OCI-LY3 (cell line): ENCODE measurements around the gene MUC6.

ENCODE experiments used
- H2AFZ ChIP-seq: fragments of 200-600, 300-600 bp; shearing (Covaris generic); 2 replicates; pipeline ENCODE4 v1.6.0; 2014; ENCODE audit warnings: antibody characterized with exemption, low read depth, low read length
- H3K27ac ChIP-seq: fragments of 200-600, 300-600 bp; sonication (generic); 2 replicates; pipeline ENCODE4 v1.5.1; 2014; ENCODE audit warnings: mild to moderate bottlenecking, low read length, moderate library complexity, mixed read lengths
- H3K27me3 ChIP-seq: fragments of 200-600, 300-600 bp; sonication (generic); 2 replicates; pipeline ENCODE4 v1.6.1; 2014; ENCODE audit warnings: low read depth, low read length, mixed read lengths
- H3K36me3 ChIP-seq: fragments of 200-600, 300-600 bp; sonication (generic); replicated peaks from 2 replicates; pipeline ENCODE3; 2014; ENCODE audit warnings: low read depth, low read length, mixed read lengths
- H3K4me1 ChIP-seq: fragments of 300-600, 200-600 bp; sonication (generic); 2 replicates; pipeline ENCODE4 v1.6.1; 2014; ENCODE audit warnings: low read length, mixed read lengths
- H3K4me2 ChIP-seq: fragments of 200-600, 300-600 bp; sonication (generic); 2 replicates; pipeline ENCODE4 v1.6.1; 2014; ENCODE audit warnings: low read length, mixed read lengths
- H3K4me3 ChIP-seq: fragments of 300-600, 200-600 bp; sonication (generic); 2 replicates; pipeline ENCODE4 v1.5.1; 2014; ENCODE audit warnings: antibody characterized with exemption, mild to moderate bottlenecking, low read length, moderate library complexity
- H3K79me2 ChIP-seq: fragments of 300-600, 200-600 bp; shearing (Covaris generic); 2 replicates; pipeline ENCODE4 v1.6.1; 2014; ENCODE audit warnings: mild to moderate bottlenecking, low read length, mixed read lengths
- H3K9ac ChIP-seq: fragments of 300-600, 200-600 bp; shearing (Covaris generic); 2 replicates; pipeline ENCODE4 v1.6.0; 2014; ENCODE audit warnings: mild to moderate bottlenecking, low read length, moderate library complexity
- H3K9me3 ChIP-seq: fragments of 200-600, 300-600 bp; shearing (Covaris generic); 2 replicates; pipeline ENCODE4 v1.6.1; 2014; ENCODE audit warnings: low read length, mixed read lengths; ENCODE audit not compliant: insufficient read depth
- H4K20me1 ChIP-seq: fragments of 200-600, 300-600 bp; sonication (generic); 2 replicates; pipeline ENCODE4 v1.6.1; 2016; ENCODE audit warnings: low read length, mixed read lengths; ENCODE audit not compliant: insufficient read depth
- EZH2phosphoT487 ChIP-seq: fragments of 200-600 bp; shearing (Covaris generic); IDR thresholded peaks from 2 replicates; pipeline ENCODE4 v1.6.1; 2018; ENCODE audit warnings: antibody characterized with exemption, mixed run types, low read depth
- TF ChIP-seq, protein P1 (sequence below): fragments of 200-600, 300-600 bp; sonication (generic); IDR thresholded peaks from 2 replicates; pipeline ENCODE4 v1.5.1; 2014; ENCODE audit warnings: antibody characterized with exemption, low read length, low read depth

The MUC6 gene

DNA sequence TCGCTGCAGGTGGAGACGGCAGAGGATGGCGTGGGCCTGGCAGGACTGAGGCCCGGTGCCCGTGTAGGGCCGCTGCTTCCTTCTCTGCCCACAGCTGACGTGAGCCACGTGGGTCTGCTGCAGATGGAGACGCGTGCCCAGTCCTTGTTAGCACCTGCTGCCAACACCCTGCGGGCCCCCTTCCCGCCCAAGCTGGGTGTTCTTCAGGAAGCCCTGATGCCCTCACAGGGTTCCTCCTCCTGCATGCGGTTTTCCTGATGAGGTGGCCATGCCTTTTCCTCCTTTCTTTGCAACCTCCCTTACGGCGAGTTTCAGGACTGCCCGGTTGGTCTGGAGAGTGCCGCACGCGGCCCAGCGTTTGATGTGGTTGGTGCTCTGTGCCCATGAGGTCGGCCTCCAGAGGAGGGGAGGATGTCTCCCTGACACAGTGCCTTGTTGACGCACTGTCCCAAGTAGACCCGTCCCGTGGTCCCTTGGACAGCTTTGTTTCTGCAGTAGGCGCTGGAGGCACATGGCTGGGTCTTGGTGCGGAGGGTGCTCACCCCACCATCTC lies 66.1 kb downstream of the MUC6 start:
- no peak for TF ChIP-seq EZH2phosphoT487
- TF ChIP-seq, protein P1, sequence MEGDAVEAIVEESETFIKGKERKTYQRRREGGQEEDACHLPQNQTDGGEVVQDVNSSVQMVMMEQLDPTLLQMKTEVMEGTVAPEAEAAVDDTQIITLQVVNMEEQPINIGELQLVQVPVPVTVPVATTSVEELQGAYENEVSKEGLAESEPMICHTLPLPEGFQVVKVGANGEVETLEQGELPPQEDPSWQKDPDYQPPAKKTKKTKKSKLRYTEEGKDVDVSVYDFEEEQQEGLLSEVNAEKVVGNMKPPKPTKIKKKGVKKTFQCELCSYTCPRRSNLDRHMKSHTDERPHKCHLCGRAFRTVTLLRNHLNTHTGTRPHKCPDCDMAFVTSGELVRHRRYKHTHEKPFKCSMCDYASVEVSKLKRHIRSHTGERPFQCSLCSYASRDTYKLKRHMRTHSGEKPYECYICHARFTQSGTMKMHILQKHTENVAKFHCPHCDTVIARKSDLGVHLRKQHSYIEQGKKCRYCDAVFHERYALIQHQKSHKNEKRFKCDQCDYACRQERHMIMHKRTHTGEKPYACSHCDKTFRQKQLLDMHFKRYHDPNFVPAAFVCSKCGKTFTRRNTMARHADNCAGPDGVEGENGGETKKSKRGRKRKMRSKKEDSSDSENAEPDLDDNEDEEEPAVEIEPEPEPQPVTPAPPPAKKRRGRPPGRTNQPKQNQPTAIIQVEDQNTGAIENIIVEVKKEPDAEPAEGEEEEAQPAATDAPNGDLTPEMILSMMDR = no peak
- Histone ChIP-seq H3K79me2 (no peaks in the 10 kb centered on the region; the same call in 1 of the 2 replicates), H3K27me3 (no peaks in the 10 kb centered on the region), H2AFZ (no peak overlapping the region), H3K27ac (no peak overlapping the region), H3K4me2 (no peak overlapping the region), H3K36me3 (peaks cover 3% of the 10 kb centered on the region), H3K4me1 (no peaks in the 10 kb centered on the region), H3K4me3 (no peak overlapping the region), H4K20me1 (no peaks in the 10 kb centered on the region), H3K9me3 (no peaks in the 10 kb centered on the region), H3K9ac (no peak overlapping the region)

DNA sequence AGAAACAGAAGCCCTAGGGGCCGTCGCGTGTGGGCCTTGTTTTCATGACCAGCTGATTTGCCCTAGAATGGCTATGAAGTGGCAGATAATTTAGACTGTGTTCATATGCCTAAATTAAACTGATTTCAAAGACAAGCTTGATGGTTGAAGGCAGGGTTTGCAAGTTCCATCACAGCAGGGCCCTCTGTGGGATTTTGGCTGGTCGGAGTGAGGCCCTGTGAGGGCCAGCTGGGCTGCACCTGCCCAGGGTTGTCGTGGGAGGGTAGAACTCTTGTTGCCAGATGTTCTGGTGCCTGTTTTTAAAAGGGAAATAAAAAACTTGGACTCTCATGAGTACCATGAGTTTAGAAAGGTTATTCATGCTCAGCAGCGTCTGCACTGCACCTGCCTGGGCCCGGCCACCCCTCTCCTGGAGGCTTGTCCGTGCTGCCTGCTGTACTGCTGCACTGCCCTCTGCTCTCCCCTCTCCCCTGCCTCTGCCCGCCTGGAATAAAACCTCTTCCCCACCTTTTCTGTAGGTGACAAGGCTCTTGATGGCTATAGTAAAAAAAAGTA lies 66.8 kb downstream of the MUC6 start:
- H3K79me2 ChIP-seq = no peaks in the 10 kb centered on the region; the same call in 1 of the 2 replicates
- no peaks in the 10 kb centered on the region for H3K27me3 ChIP-seq
- H3K27ac ChIP-seq = no peak overlapping the region
- H2AFZ ChIP-seq = no peak overlapping the region
- no peaks in the 10 kb centered on the region for H3K4me1 ChIP-seq
- no peaks in the 10 kb centered on the region for H3K9me3 ChIP-seq
- TF ChIP-seq EZH2phosphoT487 = no peak
- TF ChIP-seq, protein P1 = no peak
- H3K4me3 ChIP-seq = no peak overlapping the region
- no peaks in the 10 kb centered on the region for H4K20me1 ChIP-seq
- peaks cover 3% of the 10 kb centered on the region for H3K36me3 ChIP-seq
- H3K4me2 ChIP-seq = no peak overlapping the region
- H3K9ac ChIP-seq = no peak overlapping the region

DNA sequence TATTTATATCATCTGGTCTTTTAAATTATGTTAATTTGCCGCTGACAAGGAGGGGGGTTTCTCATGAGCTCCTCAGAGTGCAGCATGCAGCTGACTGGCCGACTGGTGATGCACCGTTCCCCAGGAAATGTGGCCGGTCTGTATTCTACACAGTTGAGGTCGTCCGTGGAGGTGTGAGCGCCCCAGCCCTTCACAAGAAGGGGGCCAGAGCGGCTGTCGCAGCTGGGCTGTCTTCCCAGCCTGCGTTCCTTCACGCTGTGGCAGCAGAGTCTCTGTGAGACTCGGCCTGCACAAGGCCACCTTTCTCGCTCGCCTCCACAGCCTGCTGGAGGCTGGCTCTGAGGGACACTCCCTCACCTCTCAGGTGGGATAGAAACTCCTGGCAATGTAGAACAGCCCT lies 67.7 kb downstream of the MUC6 start:
- TF ChIP-seq EZH2phosphoT487 = no peak
- TF ChIP-seq, protein P1 = no peak
- no peaks in the 10 kb centered on the region for H4K20me1 ChIP-seq
- H3K9ac ChIP-seq = no peak overlapping the region
- no peak overlapping the region for H3K27ac ChIP-seq
- no peak overlapping the region for H3K4me2 ChIP-seq
- H2AFZ ChIP-seq = no peak overlapping the region
- no peaks in the 10 kb centered on the region for H3K9me3 ChIP-seq
- no peaks in the 10 kb centered on the region; the same call in 1 of the 2 replicates for H3K79me2 ChIP-seq
- H3K4me1 ChIP-seq = no peaks in the 10 kb centered on the region
- no peak overlapping the region for H3K4me3 ChIP-seq
- H3K27me3 ChIP-seq = no peaks in the 10 kb centered on the region
- H3K36me3 ChIP-seq = peaks cover 3% of the 10 kb centered on the region

DNA sequence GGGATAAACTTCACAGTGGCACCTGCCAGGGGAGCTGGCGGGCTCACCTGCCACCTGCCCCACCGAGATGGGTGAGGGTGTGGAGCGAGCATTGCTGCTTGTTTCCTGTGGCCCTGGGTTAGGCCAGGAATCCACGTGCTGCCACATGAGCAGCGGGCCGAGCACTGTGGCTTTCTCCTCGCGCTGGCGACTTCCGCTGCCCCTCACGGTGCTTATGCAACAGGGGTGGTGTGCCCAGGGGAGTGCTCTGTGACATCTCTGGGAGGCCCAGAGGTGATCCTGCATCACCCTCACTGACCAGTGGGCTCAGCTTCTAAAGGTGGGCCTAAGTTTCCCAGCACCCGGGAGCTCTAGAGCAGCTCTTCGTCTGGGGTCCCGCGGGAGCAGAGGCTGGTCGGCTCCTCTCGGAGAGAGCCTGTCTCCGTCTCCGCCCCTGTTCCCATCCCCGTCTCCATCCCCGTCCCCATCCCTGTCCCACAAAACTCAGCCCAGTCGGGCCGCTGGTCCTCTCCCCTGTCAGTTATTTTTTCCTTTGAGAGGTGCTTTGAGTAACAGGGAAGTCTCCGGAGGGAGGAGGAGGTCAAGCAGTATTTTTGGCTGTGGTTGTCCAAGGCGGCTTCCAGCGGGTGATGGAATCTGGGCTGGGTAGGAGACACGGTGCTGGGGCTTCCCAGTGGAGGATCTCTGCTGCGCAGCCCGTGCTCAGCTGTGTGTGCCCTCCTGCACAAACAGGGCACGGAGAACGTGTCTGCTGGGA lies 68.3 kb downstream of the MUC6 start:
- H3K9me3 ChIP-seq = no peaks in the 10 kb centered on the region
- no peaks in the 10 kb centered on the region for H4K20me1 ChIP-seq
- H3K27ac ChIP-seq = no peak overlapping the region
- no peak overlapping the region for H2AFZ ChIP-seq
- no peaks in the 10 kb centered on the region; the same call in 1 of the 2 replicates for H3K79me2 ChIP-seq
- no peak for TF ChIP-seq EZH2phosphoT487
- TF ChIP-seq, protein P1 = no peak
- no peaks in the 10 kb centered on the region for H3K27me3 ChIP-seq
- H3K4me1 ChIP-seq = no peaks in the 10 kb centered on the region
- peaks cover 7% of the 10 kb centered on the region for H3K36me3 ChIP-seq
- no peak overlapping the region for H3K4me3 ChIP-seq
- H3K4me2 ChIP-seq = no peak overlapping the region
- H3K9ac ChIP-seq = no peak overlapping the region
